ENCODE measurements around the gene MTHFD1.

MTHFD1 gene

GRCh38 chr14:64407329-64407728, 19.2 kb downstream of the MTHFD1 start:
- no peak for DNase-seq (ENCODE audit: low read depth)

- DNase-seq (ENCODE audit: low read depth): no peak
These were observed 21.2 kb downstream of the MTHFD1 start for GRCh38 chr14:64409126-64409920.

GRCh38 chr14:64410084-64410774, 22.1 kb downstream of the MTHFD1 start:
- DNase-seq (ENCODE audit: low read depth): no peak

GRCh38 chr14:64411001-64411400, 22.8 kb downstream of the MTHFD1 start:
- DNase-seq (ENCODE audit: low read depth): no peak

GRCh38 chr14:64412237-64412636, 24.1 kb downstream of the MTHFD1 start:
- DNase-seq (ENCODE audit: low read depth): no peak

GRCh38 chr14:64416348-64416932, 28.3 kb downstream of the MTHFD1 start:
- DNase-seq (ENCODE audit: low read depth): no peak

- DNase-seq (ENCODE audit: low read depth): no peak
These were observed 29.1 kb downstream of the MTHFD1 start for GRCh38 chr14:64417055-64417770.

- no peak for DNase-seq (ENCODE audit: low read depth)
These were observed 29.6 kb downstream of the MTHFD1 start for GRCh38 chr14:64417771-64418125.

- no peak for DNase-seq (ENCODE audit: low read depth)
These were observed 30.9 kb downstream of the MTHFD1 start for GRCh38 chr14:64419003-64419402.

- DNase-seq (ENCODE audit: low read depth): no peak
These were observed 33.0 kb downstream of the MTHFD1 start for GRCh38 chr14:64421166-64421565.

GRCh38 chr14:64422005-64422404, 33.9 kb downstream of the MTHFD1 start:
- DNase-seq (ENCODE audit: low read depth): no peak

- no peak for DNase-seq (ENCODE audit: low read depth)
These were observed 34.6 kb downstream of the MTHFD1 start for GRCh38 chr14:64422756-64423155.

GRCh38 chr14:64423987-64424386, 35.8 kb downstream of the MTHFD1 start:
- DNase-seq (ENCODE audit: low read depth): no peak

GRCh38 chr14:64434528-64434927, 46.4 kb downstream of the MTHFD1 start:
- no peak for DNase-seq (ENCODE audit: low read depth)

GRCh38 chr14:64438181-64438841, 50.2 kb downstream of the MTHFD1 start:
- DNase-seq (ENCODE audit: low read depth): no peak

GRCh38 chr14:64439141-64439540, 51.0 kb downstream of the MTHFD1 start:
- DNase-seq (ENCODE audit: low read depth): no peak

- no peak for DNase-seq (ENCODE audit: low read depth)
These were observed 52.3 kb downstream of the MTHFD1 start for GRCh38 chr14:64440494-64440893.

GRCh38 chr14:64442300-64442988, 54.3 kb downstream of the MTHFD1 start:
- DNase-seq (ENCODE audit: low read depth): no peak

GRCh38 chr14:64444140-64444539, 56.0 kb downstream of the MTHFD1 start:
- DNase-seq (ENCODE audit: low read depth): no peak

GRCh38 chr14:64444984-64445845, 57.1 kb downstream of the MTHFD1 start:
- DNase-seq (ENCODE audit: low read depth): peak; percentile 5

Measured in stimulated activated CD8-positive, alpha-beta memory T cell treated with anti-CD3 and anti-CD28 coated beads, Interleukin-15, amount 100 ng/mL, for 1 hour (primary cell).